ENCODE measurements around the gene PROM1.

The PROM1 gene

DNA sequence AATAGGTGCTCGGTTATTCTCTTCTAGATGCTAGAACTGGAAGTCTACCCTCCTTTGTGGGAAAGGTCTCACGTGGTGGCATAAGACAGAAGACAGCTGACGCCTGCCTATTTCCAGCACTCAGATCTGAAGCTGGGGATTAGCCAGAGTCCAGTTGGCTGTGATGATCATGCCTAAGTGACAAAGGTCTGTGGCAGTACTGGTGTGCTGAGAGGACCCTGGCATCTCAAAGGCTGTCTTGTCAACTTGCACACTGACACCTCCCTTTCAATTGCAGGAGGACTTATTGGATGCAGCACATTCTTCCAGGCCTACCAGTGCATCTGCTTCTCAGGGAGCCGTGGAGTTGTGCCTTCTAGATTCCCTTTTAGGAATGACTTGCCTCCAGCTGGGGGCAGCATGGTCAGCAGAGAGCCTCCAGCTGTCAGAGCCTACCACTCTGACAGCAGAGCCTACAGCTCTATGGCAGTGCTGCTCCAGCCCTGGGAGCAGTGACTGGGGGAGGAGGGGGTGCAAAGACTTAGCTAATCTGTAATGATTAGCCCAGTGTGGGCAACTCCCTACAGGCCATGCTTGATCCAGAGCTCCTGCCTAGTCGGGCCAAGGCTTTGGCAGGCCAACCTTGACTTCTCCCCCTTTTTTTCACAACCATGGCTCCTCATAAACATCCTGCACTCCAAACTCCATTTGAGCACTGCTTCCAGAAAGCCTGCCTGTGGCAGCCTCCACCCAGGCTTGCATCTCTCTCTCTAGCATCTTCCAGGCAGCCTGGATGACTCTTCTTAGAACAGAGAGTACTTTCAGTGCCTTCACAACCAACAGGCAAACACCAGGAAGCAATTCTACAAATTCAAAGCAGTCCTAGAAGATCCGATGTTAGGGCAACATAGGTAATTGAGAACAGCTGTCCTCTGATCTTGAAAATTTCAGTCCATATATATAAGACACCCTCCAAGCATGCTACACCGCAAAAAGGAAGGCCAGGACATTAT is 107.1 kb downstream of the PROM1 start:
- Histone ChIP-seq H3K9me2 (ENCODE audit: low read depth, low read length) (no peaks in the 10 kb centered on the region), H3K9me3 (ENCODE audit: low read length) (no peaks in the 10 kb centered on the region), H3K27me3 (ENCODE audit: insufficient read depth, low read length) (no peaks in the 10 kb centered on the region), H3K9ac (ENCODE audit: low read length) (no peak overlapping the region), H3F3A (ENCODE audit: insufficient read depth, low read length) (no peaks in the 10 kb centered on the region), H3K79me2 (ENCODE audit: insufficient read depth, low read length) (no peaks in the 10 kb centered on the region), H2AFZ (ENCODE audit: low read length) (no peak overlapping the region), H4K20me1 (ENCODE audit: insufficient read depth, low read length) (no peaks in the 10 kb centered on the region), H3K4me1 (ENCODE audit: insufficient read depth, low read length, severe bottlenecking) (no peaks in the 10 kb centered on the region), H3K27ac (ENCODE audit: low read depth, low read length, poor library complexity, severe bottlenecking) (no peak overlapping the region), H3K4me2 (ENCODE audit: low read length) (no peak overlapping the region), H3K4me3 (ENCODE audit: low read depth, low read length, poor library complexity, severe bottlenecking) (no peak overlapping the region), H3K36me3 (ENCODE audit: insufficient read depth, low read length) (no peaks in the 10 kb centered on the region)
- no peak for TF ChIP-seq EZH2 (IDR thresholded peaks at IDR 0.05; ENCODE audit: borderline replicate concordance, low read length)
- TF ChIP-seq, protein P1, sequence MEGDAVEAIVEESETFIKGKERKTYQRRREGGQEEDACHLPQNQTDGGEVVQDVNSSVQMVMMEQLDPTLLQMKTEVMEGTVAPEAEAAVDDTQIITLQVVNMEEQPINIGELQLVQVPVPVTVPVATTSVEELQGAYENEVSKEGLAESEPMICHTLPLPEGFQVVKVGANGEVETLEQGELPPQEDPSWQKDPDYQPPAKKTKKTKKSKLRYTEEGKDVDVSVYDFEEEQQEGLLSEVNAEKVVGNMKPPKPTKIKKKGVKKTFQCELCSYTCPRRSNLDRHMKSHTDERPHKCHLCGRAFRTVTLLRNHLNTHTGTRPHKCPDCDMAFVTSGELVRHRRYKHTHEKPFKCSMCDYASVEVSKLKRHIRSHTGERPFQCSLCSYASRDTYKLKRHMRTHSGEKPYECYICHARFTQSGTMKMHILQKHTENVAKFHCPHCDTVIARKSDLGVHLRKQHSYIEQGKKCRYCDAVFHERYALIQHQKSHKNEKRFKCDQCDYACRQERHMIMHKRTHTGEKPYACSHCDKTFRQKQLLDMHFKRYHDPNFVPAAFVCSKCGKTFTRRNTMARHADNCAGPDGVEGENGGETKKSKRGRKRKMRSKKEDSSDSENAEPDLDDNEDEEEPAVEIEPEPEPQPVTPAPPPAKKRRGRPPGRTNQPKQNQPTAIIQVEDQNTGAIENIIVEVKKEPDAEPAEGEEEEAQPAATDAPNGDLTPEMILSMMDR (IDR thresholded peaks at IDR 0.05; ENCODE audit: low read length): no peak

DNA sequence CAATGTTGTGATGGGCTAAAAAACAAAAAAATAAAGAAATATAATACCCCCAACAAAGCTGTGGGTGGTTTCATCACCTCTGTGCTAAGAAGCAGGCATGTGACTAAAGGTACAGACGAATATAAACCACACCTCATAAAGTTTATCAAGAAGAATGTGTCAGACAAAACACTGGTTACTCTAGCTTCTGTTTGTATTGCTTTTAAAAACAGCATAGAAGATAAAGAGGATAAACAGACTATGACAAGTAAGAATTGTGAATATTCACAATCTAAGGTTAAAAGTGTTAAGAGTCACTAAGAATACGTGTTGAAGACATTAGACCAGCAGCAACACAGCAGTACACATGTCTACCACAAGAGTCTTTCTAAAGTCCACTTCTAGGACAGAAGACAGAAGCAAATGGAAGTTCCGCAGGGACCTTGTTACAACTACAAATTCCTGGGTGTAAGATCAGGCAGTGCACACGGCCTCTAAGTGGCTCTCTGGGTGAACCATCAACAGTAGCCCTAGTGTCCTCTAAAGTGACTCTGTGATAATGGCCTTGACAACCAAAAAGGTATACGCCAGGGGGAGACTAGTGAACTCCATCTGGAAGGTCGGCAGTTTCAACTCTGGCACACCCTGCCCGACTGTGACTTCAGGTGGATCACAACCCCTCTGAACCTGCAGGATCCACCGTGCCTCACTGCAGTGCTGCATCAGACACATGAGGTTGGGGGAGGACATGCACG is 112.6 kb downstream of the PROM1 start:
- H3K27ac ChIP-seq (ENCODE audit: low read depth, low read length, poor library complexity, severe bottlenecking): no peak overlapping the region
- H4K20me1 ChIP-seq (ENCODE audit: insufficient read depth, low read length): no peaks in the 10 kb centered on the region
- H3K4me1 ChIP-seq (ENCODE audit: insufficient read depth, low read length, severe bottlenecking): no peaks in the 10 kb centered on the region
- TF ChIP-seq, protein P1 (IDR thresholded peaks at IDR 0.05; ENCODE audit: low read length): no peak
- TF ChIP-seq EZH2 (IDR thresholded peaks at IDR 0.05; ENCODE audit: borderline replicate concordance, low read length): no peak
- H2AFZ ChIP-seq (ENCODE audit: low read length): no peak overlapping the region
- H3K36me3 ChIP-seq (ENCODE audit: insufficient read depth, low read length): no peaks in the 10 kb centered on the region
- no peaks in the 10 kb centered on the region for H3K9me2 ChIP-seq (ENCODE audit: low read depth, low read length)
- H3K4me2 ChIP-seq (ENCODE audit: low read length): no peak overlapping the region
- no peaks in the 10 kb centered on the region for H3K9me3 ChIP-seq (ENCODE audit: low read length)
- no peaks in the 10 kb centered on the region for H3F3A ChIP-seq (ENCODE audit: insufficient read depth, low read length)
- no peak overlapping the region for H3K4me3 ChIP-seq (ENCODE audit: low read depth, low read length, poor library complexity, severe bottlenecking)
- H3K27me3 ChIP-seq (ENCODE audit: insufficient read depth, low read length): no peaks in the 10 kb centered on the region
- H3K79me2 ChIP-seq (ENCODE audit: insufficient read depth, low read length): no peaks in the 10 kb centered on the region
- H3K9ac ChIP-seq (ENCODE audit: low read length): no peak overlapping the region

DNA sequence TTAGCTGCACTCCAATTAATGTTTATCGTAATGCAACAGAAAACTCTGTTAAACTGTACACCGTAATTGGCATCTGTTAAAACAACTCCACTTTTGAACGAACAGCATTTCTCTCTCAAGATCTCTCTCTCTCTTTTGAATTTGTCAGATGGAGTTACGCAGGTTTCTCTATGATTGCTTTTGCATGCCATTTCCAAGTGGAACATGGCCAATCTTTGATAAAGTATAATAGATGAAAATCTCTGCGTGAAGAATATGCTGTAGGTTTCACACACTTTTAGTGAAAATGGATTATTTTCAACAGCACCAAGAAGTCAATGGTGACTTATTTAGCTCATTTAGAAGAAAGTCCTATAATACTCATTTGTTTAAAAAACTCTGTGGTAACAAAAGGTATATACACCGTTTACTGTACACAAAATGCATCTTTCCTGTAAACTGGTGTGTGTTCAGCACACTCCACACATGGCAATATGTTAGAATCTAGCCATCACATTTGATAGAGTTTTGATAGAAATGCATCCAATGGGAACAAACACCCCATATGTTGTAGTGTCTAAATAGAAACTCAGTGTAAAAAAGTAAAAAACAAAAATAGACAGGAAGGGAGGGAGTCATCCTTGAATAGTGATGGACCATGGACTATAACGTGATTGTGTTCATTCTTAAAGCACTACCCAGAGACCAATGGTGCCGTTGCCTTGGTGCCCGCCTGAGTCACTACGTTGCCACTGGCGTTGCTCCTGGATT is 115.1 kb downstream of the PROM1 start:
- Histone ChIP-seq H3F3A (ENCODE audit: insufficient read depth, low read length) (no peaks in the 10 kb centered on the region), H3K9me3 (ENCODE audit: low read length) (no peaks in the 10 kb centered on the region), H3K4me2 (ENCODE audit: low read length) (no peak overlapping the region), H3K9me2 (ENCODE audit: low read depth, low read length) (no peaks in the 10 kb centered on the region), H3K27ac (ENCODE audit: low read depth, low read length, poor library complexity, severe bottlenecking) (no peak overlapping the region), H4K20me1 (ENCODE audit: insufficient read depth, low read length) (no peaks in the 10 kb centered on the region), H3K4me3 (ENCODE audit: low read depth, low read length, poor library complexity, severe bottlenecking) (no peak overlapping the region), H3K36me3 (ENCODE audit: insufficient read depth, low read length) (no peaks in the 10 kb centered on the region), H3K79me2 (ENCODE audit: insufficient read depth, low read length) (no peaks in the 10 kb centered on the region), H2AFZ (ENCODE audit: low read length) (no peak overlapping the region), H3K4me1 (ENCODE audit: insufficient read depth, low read length, severe bottlenecking) (no peaks in the 10 kb centered on the region), H3K9ac (ENCODE audit: low read length) (no peak overlapping the region), H3K27me3 (ENCODE audit: insufficient read depth, low read length) (no peaks in the 10 kb centered on the region)
- no peak for TF ChIP-seq EZH2 (IDR thresholded peaks at IDR 0.05; ENCODE audit: borderline replicate concordance, low read length)
- TF ChIP-seq, protein P1 (IDR thresholded peaks at IDR 0.05; ENCODE audit: low read length): no peak

All from OCI-LY1 (cell line).